Right ventricle myocardium superior (tissue), 1 donor: Measurements from ENCODE around the gene NISCH. TPM values are rescaled to one million over a fixed set of nuclear protein-coding genes. Genes with fewer than 3 reads are reported as not detected.

Experiments used
- ATAC-seq: fragments of 200-7000 bp; cut with Tn5 transposase; one replicate; pipeline ENCODE4 v1.9.1; 2020; ENCODE audit warnings: mild to moderate bottlenecking; ENCODE audit not compliant: poor library complexity
- DNase-seq: peaks from one replicate; pipeline ENCODE4 v3.0.0-alpha.2; 2020
- intact Hi-C: fragments of 100-400 bp; cut with DNase I; formaldehyde crosslinking; loops from one replicate; pipeline ENCODE4 v1.11.2; 2022
- total RNA-seq: library from RNA; stranded (reverse); fragmentation: NEBNext Ultra II Directional; extraction: Animal tissue kit (Norgen Biotek cat#: 25700); gene quantifications from one replicate; pipeline ENCODE4 v1.2.1, GENCODE V29; 2021
- donor health status: DM: no; HTN: yes; CAD: no; lungs with severe emphysema.

Gene NISCH
- total RNA-seq, 1 donor from 2014 or later = 46.0 TPM

- intact Hi-C loops = no loop called here
- DNase-seq (no peak), ATAC-seq (no peak)
These were observed 2.8 kb downstream of the NISCH start for GRCh38 chr3:52458031-52458760.

- intact Hi-C loops = no loop called here
- ATAC-seq (no peak), DNase-seq (no peak)
These were observed 3.6 kb downstream of the NISCH start for GRCh38 chr3:52458770-52459545.

DNA sequence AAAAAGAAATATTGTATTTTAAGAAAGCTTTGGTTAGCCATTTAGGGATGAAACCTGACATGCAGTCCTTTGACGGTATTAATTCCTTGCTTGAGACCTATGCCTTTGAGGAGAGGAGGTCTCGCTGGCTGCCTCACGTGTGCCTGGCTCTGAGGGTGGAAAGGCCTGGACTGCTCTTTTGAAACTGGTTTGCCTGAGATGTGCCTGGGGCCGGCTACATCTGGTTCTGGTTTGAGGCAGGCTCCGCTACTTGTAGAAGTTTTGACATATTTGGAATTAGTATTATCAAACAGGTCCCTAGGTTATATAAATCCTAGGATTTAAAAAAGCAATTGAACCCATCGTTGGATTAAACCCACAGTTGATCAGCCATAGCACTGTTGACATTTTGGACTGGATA lies 6.5 kb downstream of the NISCH start:
- no peak for DNase-seq
- no peak for ATAC-seq
- intact Hi-C loops = loop anchor here (10.0 kb wide), 1 partner anchor 223 kb away; the partner anchor contains the start of genes GNL3 and PBRM1

DNA sequence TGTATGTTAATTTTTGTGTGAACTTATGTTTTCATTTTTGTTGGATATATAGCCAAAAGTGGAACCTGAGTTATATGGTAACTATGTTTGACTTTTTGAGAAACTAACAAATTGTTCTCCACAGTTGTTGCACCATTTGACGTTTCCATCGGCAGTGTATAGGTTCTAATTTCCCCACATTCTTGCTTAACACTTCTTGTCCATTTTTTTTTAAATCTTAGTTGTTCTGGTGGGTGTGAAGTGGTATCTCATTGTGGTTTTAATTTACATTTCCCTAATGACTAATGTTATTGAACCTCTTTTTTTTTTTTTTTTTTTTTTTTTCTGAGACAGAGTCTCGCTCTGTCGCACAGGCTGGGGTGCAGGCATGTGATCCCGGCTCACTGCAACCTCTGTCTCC lies 8.0 kb downstream of the NISCH start:
- DNase-seq = no peak
- intact Hi-C loops = loop anchor here (10.0 kb wide), 1 partner anchor 221 kb away; the partner anchor contains the start of genes GNL3 and PBRM1
- no peak for ATAC-seq

DNA sequence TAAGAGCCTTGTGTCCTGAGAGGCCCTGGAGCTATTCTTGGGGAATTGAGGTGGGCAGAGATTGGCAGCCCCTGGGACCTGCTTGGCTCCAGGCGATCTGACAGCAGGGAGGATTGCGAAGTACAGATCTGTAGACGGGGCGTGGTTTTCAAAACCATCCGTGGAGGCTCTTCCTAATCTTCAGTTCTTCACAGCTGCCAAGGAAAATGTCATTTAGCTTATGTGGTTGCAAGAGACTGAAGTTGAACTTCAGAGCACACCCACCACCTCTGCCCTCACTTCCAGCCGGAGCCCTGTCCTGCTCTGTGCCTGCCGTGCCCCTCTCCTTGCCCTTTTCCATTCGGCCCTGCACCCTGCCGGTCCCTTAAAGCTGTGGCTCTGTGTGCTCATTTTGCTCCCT lies 12.9 kb downstream of the NISCH start:
- DNase-seq = peak; percentile 40
- intact Hi-C loops = loop anchor here (10.0 kb wide), 1 partner anchor 216 kb away; the partner anchor contains the start of genes GNL3 and PBRM1

GRCh38 chr3:52469001-52469400 lies 13.6 kb downstream of the NISCH start:
- DNase-seq = no peak
- ATAC-seq = no peak
- intact Hi-C loops = loop anchor here (10.0 kb wide), 1 partner anchor 216 kb away; the partner anchor contains the start of genes GNL3 and PBRM1

More for the DNA sequence above, 12.9 kb downstream of the NISCH start:
- peak; percentile 3 for ATAC-seq

DNA sequence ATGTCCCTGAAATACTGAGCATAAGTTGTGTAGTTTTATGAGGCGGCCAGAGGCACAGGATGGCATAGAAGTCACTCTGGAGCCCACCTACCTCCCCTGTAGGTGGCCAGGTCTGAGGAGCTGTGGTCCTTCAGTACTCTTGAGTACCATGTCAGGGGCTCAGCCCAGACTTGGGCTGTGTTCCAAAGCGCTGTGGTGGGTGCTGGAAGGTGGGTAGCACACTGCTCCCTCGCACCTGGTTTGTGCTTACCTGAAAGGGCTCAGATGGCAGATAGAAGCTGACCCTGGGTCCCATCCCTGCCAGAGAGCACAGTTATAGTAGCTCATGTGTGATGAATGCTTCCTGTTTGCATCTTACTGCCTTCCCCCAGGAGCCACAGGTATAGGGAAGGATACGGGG lies 15.5 kb downstream of the NISCH start:
- DNase-seq (peak; percentile 30), ATAC-seq (no peak)

GRCh38 chr3:52471371-52472238 lies 16.2 kb downstream of the NISCH start:
- peak; percentile 85 for ATAC-seq
- intact Hi-C loops = no loop called here
- DNase-seq = peak; percentile 88

More for the DNA sequence above, 15.5 kb downstream of the NISCH start:
- intact Hi-C loops = no loop called here

- intact Hi-C loops = no loop called here
- no peak for DNase-seq
- ATAC-seq = no peak
These were observed 17.0 kb downstream of the NISCH start for GRCh38 chr3:52472239-52473000.

- peak; percentile 12 for ATAC-seq
- intact Hi-C loops = no loop called here
- DNase-seq = peak; percentile 56
These were observed 17.6 kb downstream of the NISCH start for GRCh38 chr3:52473026-52473425.

DNA sequence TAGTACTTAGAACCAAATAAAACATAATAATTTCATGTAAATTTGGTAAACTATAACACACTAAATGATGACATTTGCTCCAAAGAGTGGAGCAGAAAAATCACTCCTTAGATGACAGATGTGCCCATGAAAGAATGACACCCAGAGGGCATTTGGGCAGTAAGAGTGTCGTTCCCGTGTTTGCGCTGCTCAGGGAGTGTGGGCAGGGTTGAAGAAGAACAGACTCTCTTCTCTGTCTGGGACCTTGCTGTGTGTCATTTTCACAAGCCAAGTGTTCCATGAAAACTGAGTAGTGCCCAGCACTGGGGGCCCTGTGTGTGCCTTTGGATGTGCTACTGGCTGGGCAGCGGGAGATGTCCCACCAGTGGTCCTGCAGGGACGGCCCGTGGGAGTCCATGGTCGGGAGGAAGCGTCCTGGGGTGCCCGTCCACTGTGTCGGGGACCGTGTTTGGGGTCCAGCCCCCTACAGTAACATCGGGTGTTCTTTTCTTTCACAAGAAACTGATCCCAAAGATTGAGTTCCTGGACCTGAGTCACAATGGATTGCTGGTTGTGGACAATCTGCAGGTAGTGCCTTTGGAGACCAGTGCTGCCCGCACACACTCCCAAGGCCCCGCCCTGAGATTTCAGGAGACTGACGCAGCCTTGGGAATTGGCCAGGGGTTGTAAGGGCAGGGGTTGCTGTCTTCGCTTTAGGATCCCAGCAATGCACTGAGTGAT lies 21.8 kb downstream of the NISCH start:
- DNase-seq = no peak
- ATAC-seq = no peak
- intact Hi-C loops = no loop called here

- DNase-seq (no peak), ATAC-seq (no peak)
- intact Hi-C loops = no loop called here
These were observed 22.3 kb downstream of the NISCH start for GRCh38 chr3:52477796-52478095.

DNA sequence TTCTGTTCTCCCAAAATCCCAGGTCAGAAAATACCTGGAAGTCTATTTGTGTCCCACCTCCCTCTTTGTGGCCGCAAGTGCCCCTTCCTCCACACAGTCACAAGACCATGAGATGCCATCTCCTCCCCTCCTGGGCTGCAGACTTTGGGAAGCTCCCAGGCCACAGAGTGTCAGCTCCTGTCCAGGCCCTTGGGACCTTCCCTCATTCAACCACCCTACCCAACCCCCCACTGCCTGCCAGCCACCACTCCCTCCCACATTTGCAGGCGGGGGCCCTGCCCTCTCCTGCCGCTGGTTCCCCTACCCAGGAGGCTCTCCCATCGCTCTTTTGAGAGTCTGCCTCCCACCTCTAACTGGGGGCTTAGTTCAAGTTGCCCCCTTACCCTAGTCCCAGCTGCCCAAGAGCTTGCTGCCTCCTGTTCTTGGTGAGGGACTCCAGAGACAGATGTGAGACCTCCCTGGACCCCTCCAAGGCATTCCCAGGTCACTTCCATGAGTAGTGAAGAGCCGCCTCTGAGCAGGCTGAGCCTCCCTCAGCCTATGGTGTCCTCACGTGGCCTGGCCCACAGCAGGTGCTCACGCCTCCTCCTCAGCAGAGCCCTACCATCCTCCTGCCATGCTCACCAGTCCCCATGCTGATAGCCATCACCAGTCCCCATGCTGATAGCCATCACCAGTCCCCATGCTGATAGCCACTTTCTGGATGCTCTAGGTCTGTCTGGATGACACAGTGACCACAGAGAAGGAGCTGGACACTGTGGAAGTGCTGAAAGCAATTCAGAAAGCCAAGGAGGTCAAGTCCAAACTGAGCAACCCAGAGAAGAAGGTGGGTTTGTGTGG lies 23.9 kb downstream of the NISCH start:
- intact Hi-C loops = no loop called here
- DNase-seq (no peak), ATAC-seq (no peak)

DNA sequence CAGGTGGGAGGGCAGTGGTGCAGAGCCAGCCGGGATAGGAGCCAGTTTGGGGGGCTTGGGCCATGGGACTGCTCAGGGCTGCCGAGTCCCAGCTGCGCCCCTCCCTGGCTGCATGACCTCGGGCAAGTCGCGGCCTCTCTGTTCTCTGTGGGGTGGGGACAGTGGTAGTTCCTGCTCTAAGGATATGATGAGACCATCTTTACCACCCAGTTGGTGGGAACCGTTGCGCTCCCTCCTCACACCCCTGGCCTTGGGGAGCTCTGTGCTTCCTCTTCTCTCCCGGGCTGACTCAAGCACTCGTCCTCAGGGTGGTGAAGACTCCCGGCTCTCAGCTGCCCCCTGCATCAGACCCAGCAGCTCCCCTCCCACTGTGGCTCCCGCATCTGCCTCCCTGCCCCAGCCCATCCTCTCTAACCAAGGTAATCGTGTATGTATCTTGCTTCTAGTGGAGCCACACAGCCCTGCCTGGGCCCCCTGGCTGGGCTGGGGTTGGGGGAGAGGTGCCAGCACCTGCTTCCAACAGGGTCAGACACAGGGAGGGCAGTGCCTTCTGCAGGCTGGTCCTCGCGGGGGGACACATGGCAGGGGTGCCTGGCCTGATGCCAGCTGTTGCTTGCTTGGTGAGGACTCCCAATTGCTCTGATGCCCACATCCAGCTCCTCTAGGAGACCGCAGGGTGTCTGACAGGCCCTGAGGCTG lies 24.6 kb downstream of the NISCH start:
- ATAC-seq = no peak
- intact Hi-C loops = loop anchor here (5.0 kb wide), 1 partner anchor 57 kb away; the partner anchor contains the start of gene UQCC5
- DNase-seq = no peak

GRCh38 chr3:52480768-52481715 lies 25.6 kb downstream of the NISCH start:
- intact Hi-C loops = loop anchor here (5.0 kb wide), 1 partner anchor 56 kb away; the partner anchor contains the start of gene UQCC5
- ATAC-seq (no peak), DNase-seq (no peak)
